K562 (cell line): ENCODE results near the gene STPG4. TPM values are rescaled to one million over a fixed set of nuclear protein-coding genes. Genes with fewer than 3 reads are reported as not detected.

Source experiments
- ATAC-seq: fragments of 200-7000 bp; cut with Tn5 transposase; 3 replicates; pipeline ENCODE4 v1.9.1; 2020; ENCODE audit warnings: moderate library complexity
- BruUV-seq: library from RNA; stranded (reverse); fragments of 400-500 nt; replicated peaks from 2 replicates; lab custom pipeline; 2021; lab: Mats Ljungman, UMichigan
- CTCF ChIA-PET: fragments of 300-600 bp; formaldehyde crosslinking; extraction: SDS; loops from one replicate; lab custom pipeline; 2021; ENCODE audit warnings: low intra/inter-chr PET ratio; lab: Yijun Ruan, JAX
- POLR2A ChIA-PET: fragments of 300-600, 350-650 bp; sonication (Branson Sonifier 250); formaldehyde crosslinking; extraction: SDS; loops from one replicate; lab custom pipeline; 2021; ENCODE audit warnings: antibody characterized with exemption, inconsistent platforms; lab: Yijun Ruan, JAX
- DNase-seq, 4 experiments: peaks; one replicate each; pipeline versions ENCODE4 v3.0.0 to v3.0.0-alpha.2; 2011 to 2018; ENCODE audit warnings: low spot score in 3 of 4, mixed read lengths in 3 of 4; ENCODE audit errors: extremely low read depth in 1 of 4
- FAIRE-seq: peaks from 2 replicates; lab custom pipeline; 2011; peaks lifted over from hg19 to GRCh38; lab: Jason Lieb, UNC
- H2AFZ ChIP-seq: 2 replicates; pipeline ENCODE4 v1.6.0; 2011; ENCODE audit warnings: low read depth, low read length, control low read depth, inconsistent platforms
- H3K27ac ChIP-seq: fragments of 200-600 bp; 3 replicates; pipeline ENCODE4 v1.8.0; 2011; ENCODE audit warnings: low read depth, mild to moderate bottlenecking, control low read depth, inconsistent platforms, low read length, moderate library complexity, mixed read lengths; ENCODE audit errors: extremely low read depth
- H3K27me3 ChIP-seq, 2 experiments: fragments of 300-600 bp in 1 of 2; 2 replicates in 1 of 2; 3 replicates in 1 of 2; pipeline versions ENCODE4 v1.6.0 to v1.8.0; 2011; ENCODE audit warnings: inconsistent platforms in 2 of 2, low read length in 2 of 2, mild to moderate bottlenecking in 1 of 2, mixed read lengths in 1 of 2, moderate library complexity in 1 of 2; ENCODE audit not compliant: control insufficient read depth in 2 of 2, insufficient read depth in 2 of 2
- H3K36me3 ChIP-seq: fragments of 300-600 bp; 3 replicates; pipeline ENCODE4 v1.8.0; 2011; ENCODE audit warnings: mild to moderate bottlenecking, low read length, inconsistent platforms; ENCODE audit not compliant: control insufficient read depth, insufficient read depth
- H3K4me1 ChIP-seq, 2 experiments: fragments of 200-600 bp in 1 of 2; replicated peaks in 1 of 2; 2 replicates in 1 of 2; 3 replicates in 1 of 2; pipeline versions ENCODE4 v1.5.1 to v1.8.0; 2011; ENCODE audit warnings: inconsistent platforms in 2 of 2, low read length in 2 of 2, mild to moderate bottlenecking in 1 of 2, mixed read lengths in 1 of 2, moderate library complexity in 1 of 2; ENCODE audit not compliant: control insufficient read depth in 2 of 2, insufficient read depth in 2 of 2
- H3K4me2 ChIP-seq: 2 replicates; pipeline ENCODE4 v1.6.1; 2011; ENCODE audit warnings: low read length, control low read depth, inconsistent platforms, mixed read lengths; ENCODE audit not compliant: insufficient read depth
- H3K4me3 ChIP-seq: fragments of 200-600 bp; sonication (generic), shearing (Covaris generic); 2 replicates; pipeline ENCODE4 v1.5.1; 2016; ENCODE audit warnings: control low read depth, inconsistent platforms
- H3K79me2 ChIP-seq: fragments of 200-600 bp; 3 replicates; pipeline ENCODE4 v1.8.0; 2011; ENCODE audit warnings: low read length, inconsistent platforms; ENCODE audit not compliant: control insufficient read depth, insufficient read depth
- H3K9ac ChIP-seq, 2 experiments: 2 replicates each; pipeline versions ENCODE4 v1.6.0 to v1.6.1; 2011; ENCODE audit warnings: low read depth in 2 of 2, low read length in 2 of 2, control low read depth in 1 of 2, inconsistent platforms in 1 of 2, mild to moderate bottlenecking in 1 of 2, mixed read lengths in 1 of 2; ENCODE audit not compliant: insufficient read depth in 1 of 2
- H3K9me1 ChIP-seq: one replicate; pipeline ENCODE4 v1.6.0; 2011; ENCODE audit warnings: inconsistent platforms, mild to moderate bottlenecking, low read length, moderate library complexity; ENCODE audit not compliant: control insufficient read depth, insufficient read depth
- H3K9me3 ChIP-seq: replicated peaks from 2 replicates; pipeline ENCODE4 v1.5.1; 2011; ENCODE audit warnings: low read depth, low read length, inconsistent platforms; ENCODE audit not compliant: control insufficient read depth, insufficient read depth
- H4K20me1 ChIP-seq: replicated peaks from 2 replicates; pipeline ENCODE4 v1.6.1; 2011; ENCODE audit warnings: low read length, inconsistent platforms, mixed read lengths; ENCODE audit not compliant: control insufficient read depth, insufficient read depth
- BCOR ChIP-seq: fragments of 450-650 bp; IDR thresholded peaks from 2 replicates; pipeline ENCODE4 v1.6.1; 2016
- CEBPG ChIP-seq, 3 experiments: fragments of 200-800 bp in 1 of 3; sonication (Bioruptor generic) in 1 of 3; sonication (generic) in 1 of 3; formaldehyde crosslinking in 1 of 3; IDR thresholded peaks in 2 of 3; conservative IDR thresholded peaks in 1 of 3; 2 replicates each; pipeline versions ENCODE4 v1.6.1 to v1.8.0; 2016 to 2022; ENCODE audit warnings: missing compliant biosample characterization in 2 of 3, missing genetic modification characterization in 2 of 3, mild to moderate bottlenecking in 1 of 3, missing genetic modification reagents in 1 of 3
- CREB3L1 ChIP-seq: fragments of 450-650 bp; IDR thresholded peaks from 2 replicates; pipeline ENCODE4 v1.6.1; 2014; ENCODE audit warnings: low read depth, mild to moderate bottlenecking, moderate library complexity, borderline replicate concordance
- ESRRA ChIP-seq: fragments of 450-650 bp; IDR thresholded peaks from 2 replicates; pipeline ENCODE4 v1.6.1; 2014; ENCODE audit warnings: low read depth, mild to moderate bottlenecking, moderate library complexity, borderline replicate concordance
- MXI1 ChIP-seq: IDR thresholded peaks from 2 replicates; pipeline ENCODE4 v1.6.1; 2011; ENCODE audit warnings: low read depth, mild to moderate bottlenecking, improper control_type of control experiment, low read length
- OTX1 ChIP-seq: fragments of 450-650 bp; formaldehyde crosslinking; IDR thresholded peaks from 2 replicates; pipeline ENCODE4 v1.4.0; 2022; ENCODE audit warnings: mild to moderate bottlenecking
- POLR2B ChIP-seq: fragments of 450-650 bp; IDR thresholded peaks from 2 replicates; pipeline ENCODE4 v1.6.1; 2018; ENCODE audit warnings: low read depth; ENCODE audit not compliant: partially characterized antibody
- PTBP1 ChIP-seq: fragments of 200-400 bp; formaldehyde crosslinking; IDR thresholded peaks from 2 replicates; pipeline ENCODE4 v1.6.1; 2017; ENCODE audit warnings: low read depth, low read length
- PYGO2 ChIP-seq: fragments of 450-650 bp; IDR thresholded peaks from 2 replicates; pipeline ENCODE4 v1.6.1; 2016; ENCODE audit warnings: mild to moderate bottlenecking, missing genetic modification characterization, moderate library complexity, missing compliant biosample characterization
- RBM25 ChIP-seq: fragments of 200-400 bp; formaldehyde crosslinking; IDR thresholded peaks from 2 replicates; pipeline ENCODE4 v1.6.1; 2018; ENCODE audit warnings: low read length, low read depth, moderate library complexity; ENCODE audit not compliant: severe bottlenecking
- SAP30 ChIP-seq: fragments of 200-600 bp; sonication (generic); IDR thresholded peaks from 2 replicates; pipeline ENCODE4 v1.6.1; 2012; ENCODE audit warnings: borderline replicate concordance, low read depth, mild to moderate bottlenecking, moderate library complexity, low read length, control low read depth, inconsistent platforms; ENCODE audit not compliant: insufficient read depth, poor library complexity, severe bottlenecking
- TAF1 ChIP-seq: IDR thresholded peaks from 2 replicates; pipeline ENCODE4 v1.6.1; 2011; ENCODE audit warnings: mild to moderate bottlenecking, low read length, moderate library complexity; ENCODE audit not compliant: insufficient read depth, control insufficient read depth, severe bottlenecking; ENCODE audit errors: extremely low read depth
- WGBS: fragments of 100-300 bp; shearing (Covaris generic); methylation state at CpG from one replicate; pipeline ENCODE4 v1.1.6; 2016; ENCODE audit warnings: low coverage, mixed read lengths; ENCODE audit not compliant: insufficient coverage; ENCODE audit errors: missing lambda C conversion rate; 5-methylcytosine and 5-hydroxymethylcytosine counted together
- in situ Hi-C: fragments of 300-500 bp; cut with MboI; formaldehyde crosslinking; loops from 4 replicates; pipeline ENCODE4 v1.15.0; 2018; ENCODE audit warnings: inconsistent platforms, mixed read lengths
- intact Hi-C: fragments of 100-400 bp; cut with micrococcal nuclease; formaldehyde crosslinking; loops from 2 replicates; pipeline ENCODE4 v1.14.2; 2022
- polyA plus RNA-seq, 8 experiments: library from polyadenylated mRNA; depleted of rRNA in 4 of 8; stranded (reverse) in 5 of 8; unstranded in 3 of 8; fragments of >200 nt; fragmentation: Nextera tagmentation in 2 of 8; fragmentation: Illumina TruSeq in 1 of 8; extraction: Ambion mirVana in 2 of 8; extraction: Trizol in 1 of 8; gene quantifications; 2 replicates each; pipeline versions ENCODE4 v1.2.1 to v1.2.3, GENCODE V29; 2011 to 2014; ENCODE audit warnings: inconsistent platforms in 1 of 8, missing spikeins in 1 of 8
- total RNA-seq, 7 experiments: library from RNA; depleted of rRNA in 6 of 7; stranded (reverse); fragments of >200 nt in 6 of 7; fragmentation: Illumina TruSeq in 2 of 7; extraction: Trizol in 2 of 7; gene quantifications; 2 replicates each; pipeline versions ENCODE4 v1.2.1 to v1.2.3, GENCODE V29; 2011 to 2021; ENCODE audit warnings: low replicate concordance in 1 of 7
- TF ChIP-seq, protein P1 (sequence below): sonication (generic); formaldehyde crosslinking; IDR thresholded peaks from 2 replicates; pipeline ENCODE4 v1.8.0; 2022; ENCODE audit warnings: mild to moderate bottlenecking, missing genetic modification reagents

Gene STPG4
- total and polyA plus RNA-seq, 9 of the 15 experiments (the other 6 are each of a cell fraction or from before 2014, with no cell fraction given): 0.10 to 0.68 (median 0.22) TPM; not detected in 6

DNA sequence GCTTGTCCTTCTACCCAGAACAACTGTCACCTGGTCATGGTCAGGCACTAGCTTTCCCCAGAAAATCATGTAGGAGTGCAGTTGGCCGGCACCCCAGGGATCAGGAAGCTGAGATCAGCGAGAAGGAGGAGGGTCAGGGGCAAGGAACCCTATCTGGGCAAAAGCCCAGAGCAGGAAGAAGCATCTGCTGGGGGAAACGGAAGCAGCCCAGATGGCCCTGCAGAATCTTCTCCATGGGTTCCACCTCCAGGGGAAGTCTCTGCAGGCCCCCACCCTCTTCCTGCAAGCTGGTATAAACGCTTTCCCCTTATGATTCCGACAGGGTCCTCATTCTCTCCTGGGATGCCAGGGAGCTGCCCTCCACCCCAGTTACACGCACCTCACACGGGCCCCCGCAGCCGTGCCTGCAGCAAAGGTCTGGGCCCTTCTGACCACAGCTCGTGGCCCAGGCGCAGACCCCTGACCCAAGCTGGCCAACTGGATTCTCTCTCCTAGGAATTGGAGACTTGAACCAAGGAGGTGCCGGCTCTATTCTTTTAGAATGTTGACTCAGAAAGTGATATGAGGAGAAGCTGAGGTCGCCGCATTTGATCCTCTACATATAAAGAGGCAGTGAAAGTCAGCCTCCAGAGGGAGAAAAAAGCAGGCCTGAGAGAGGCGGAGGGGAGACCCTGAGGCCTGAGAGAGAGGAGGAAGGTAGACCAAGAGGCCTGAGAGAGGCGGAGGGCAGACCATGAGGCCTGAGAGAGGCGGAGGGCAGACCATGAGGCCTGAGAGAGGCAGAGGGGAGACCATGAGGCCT lies 71.0 kb downstream of the STPG4 start:
- no peaks in the 10 kb centered on the region for H3K27me3 ChIP-seq
- CTCF ChIA-PET: no interaction called here
- H3K79me2 ChIP-seq: no peaks in the 10 kb centered on the region
- no peak for TF ChIP-seq CREB3L1
- TF ChIP-seq CEBPG (CRISPR knock-in tag; IDR thresholded peaks at IDR 0.05): no peak
- TF ChIP-seq CEBPG (tag; conservative IDR thresholded peaks at IDR 0.05 in 1 of 2, IDR thresholded peaks at IDR 0.05 in 1 of 2): no peak
- TF ChIP-seq RBM25: no peak
- TF ChIP-seq BCOR: no peak
- TF ChIP-seq POLR2B: no peak
- TF ChIP-seq ESRRA: no peak
- TF ChIP-seq PTBP1: no peak
- TF ChIP-seq SAP30: no peak
- TF ChIP-seq, protein P1, sequence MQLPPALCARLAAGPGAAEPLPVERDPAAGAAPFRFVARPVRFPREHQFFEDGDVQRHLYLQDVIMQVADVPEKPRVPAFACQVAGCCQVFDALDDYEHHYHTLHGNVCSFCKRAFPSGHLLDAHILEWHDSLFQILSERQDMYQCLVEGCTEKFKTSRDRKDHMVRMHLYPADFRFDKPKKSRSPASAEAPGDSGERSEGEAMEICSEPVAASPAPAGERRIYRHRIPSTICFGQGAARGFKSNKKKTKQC (CRISPR knock-in tag): no peak
- TF ChIP-seq OTX1 (CRISPR knock-in tag): no peak
- TF ChIP-seq TAF1: no peak
- TF ChIP-seq MXI1: no peak
- TF ChIP-seq PYGO2 (tag): no peak
- BruUV-seq: no TSS peak
- FAIRE-seq (no peak), DNase-seq (no peak), ATAC-seq (no peak)
- no peak overlapping the region for H3K4me3 ChIP-seq
- POLR2A ChIA-PET: interaction anchor here (0.6 to 1.0 kb wide), 2 partner anchors 14 to 72 kb away, joined by 3 to 4 read pairs; no protein-coding TSS in a partner anchor
- H2AFZ ChIP-seq: no peak overlapping the region
- H3K27ac ChIP-seq: no peak overlapping the region
- H3K4me2 ChIP-seq: no peak overlapping the region
- H3K36me3 ChIP-seq: no peaks in the 10 kb centered on the region
- intact Hi-C loops: no loop called here
- H3K4me1 ChIP-seq: peaks cover 24 to 29% of the 10 kb centered on the region in 2 experiments
- 69% methylated on average over 15 of the region's 17 CpGs for WGBS
- H4K20me1 ChIP-seq: peaks cover 8% of the 10 kb centered on the region
- H3K9me1 ChIP-seq: no peaks in the 10 kb centered on the region
- no peaks in the 10 kb centered on the region for H3K9me3 ChIP-seq
- no peak overlapping the region; a peak in 1 of 4 replicates for H3K9ac ChIP-seq
- in situ Hi-C loops: no loop called here
